HuH-7.5 (cell line): ENCODE data around the gene GALT.
A peak's percentile ranks its signal among the peaks of the same experiment; 100 is the strongest.
"Not testable (repeated sequence)": the region's sequence is repeated elsewhere in the genome, so short reads cannot be mapped to it uniquely, and the experiment has no call there.

Source experiments
- DNase-seq: peaks from one replicate; pipeline ENCODE4 v3.0.0; 2011; ENCODE audit warnings: low spot score

GALT gene

GRCh38 chr9:34627716-34628655 is 18.5 kb upstream of the GALT start:
- DNase-seq = no peak

- peak; percentile 57 for DNase-seq
These were observed 17.6 kb upstream of the GALT start, which contains the start of gene ARID3C for GRCh38 chr9:34628656-34629490. Gene ARID3C, minus strand, starts transcription at chr9:34629066. Its CDS starts 1,052 bp downstream, at chr9:34628014.

- DNase-seq = no peak
These were observed 17.0 kb upstream of the GALT start for GRCh38 chr9:34629491-34629808.

- DNase-seq = no peak
These were observed 15.9 kb upstream of the GALT start for GRCh38 chr9:34630402-34631154.

- DNase-seq = no peak
These were observed 13.3 kb upstream of the GALT start for GRCh38 chr9:34633166-34633565.

GRCh38 chr9:34633851-34634550 is 12.5 kb upstream of the GALT start:
- peak; percentile 65 for DNase-seq

- no peak for DNase-seq
These were observed 11.8 kb upstream of the GALT start for GRCh38 chr9:34634551-34635248.

GRCh38 chr9:34635556-34635955 is 10.9 kb upstream of the GALT start:
- no peak for DNase-seq

GRCh38 chr9:34636791-34637355 is 9.6 kb upstream of the GALT start:
- no peak for DNase-seq

- DNase-seq = peak; percentile 77
These were observed 8.9 kb upstream of the GALT start, which contains the start of gene SIGMAR1 for GRCh38 chr9:34637356-34638137. Gene SIGMAR1, minus strand, starts transcription at chr9:34637787. Its CDS starts 90 bp downstream, at chr9:34637697.

GRCh38 chr9:34638138-34638445 is 8.4 kb upstream of the GALT start:
- no peak for DNase-seq

GRCh38 chr9:34639322-34639721 is 7.2 kb upstream of the GALT start:
- DNase-seq = not testable (repeated sequence)

GRCh38 chr9:34642679-34643078 is 3.8 kb upstream of the GALT start:
- DNase-seq = no peak

GRCh38 chr9:34644766-34645314 is 1.6 kb upstream of the GALT start:
- no peak for DNase-seq

- DNase-seq = no peak
These were observed 569 bp downstream of the GALT start for GRCh38 chr9:34647084-34647403.

- no peak for DNase-seq
These were observed 1.2 kb downstream of the GALT start for GRCh38 chr9:34647651-34648050.

GRCh38 chr9:34648673-34649072 is 2.2 kb downstream of the GALT start:
- no peak for DNase-seq

GRCh38 chr9:34650816-34651215 is 4.3 kb downstream of the GALT start:
- no peak for DNase-seq

GRCh38 chr9:34651321-34651720 is 4.8 kb downstream of the GALT start:
- no peak for DNase-seq
